A204.1 (cell line): ENCODE results near the gene DDRGK1.

ENCODE experiments used
- FAIRE-seq: peaks from 2 replicates; lab custom pipeline; 2012; peaks lifted over from hg19 to GRCh38; lab: Jason Lieb, UNC

Gene DDRGK1

GRCh38 chr20:3235666-3236324 lies 31.3 kb upstream of the DDRGK1 start:
- no peak for FAIRE-seq

DNA sequence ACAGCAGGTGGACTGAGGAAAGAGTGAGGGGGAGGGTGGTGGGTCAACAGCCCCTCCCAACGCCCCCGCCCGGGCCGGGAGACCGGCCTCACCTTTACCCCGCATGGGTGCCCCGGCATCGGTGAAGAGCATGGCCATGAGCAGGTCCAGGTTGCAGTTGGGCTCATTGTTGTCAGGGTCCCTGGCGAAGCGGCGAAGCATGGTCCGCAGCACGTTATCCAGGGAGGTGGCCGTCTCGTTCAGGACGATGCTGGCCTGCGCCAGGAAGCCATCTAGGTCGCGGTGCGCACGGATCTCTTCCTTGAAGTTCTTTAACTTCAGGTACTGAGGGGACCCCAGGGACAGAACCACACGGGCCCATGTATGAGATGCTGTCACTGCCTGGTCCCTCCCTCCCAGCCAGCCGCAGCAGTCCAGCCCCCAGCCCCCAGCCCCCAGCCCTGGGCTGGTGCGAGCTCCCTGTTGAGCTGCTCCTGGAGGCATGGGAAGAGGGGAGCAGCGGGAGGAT lies 29.6 kb upstream of the DDRGK1 start:
- no peak for FAIRE-seq

GRCh38 chr20:3233131-3233990 lies 28.9 kb upstream of the DDRGK1 start:
- no peak for FAIRE-seq

DNA sequence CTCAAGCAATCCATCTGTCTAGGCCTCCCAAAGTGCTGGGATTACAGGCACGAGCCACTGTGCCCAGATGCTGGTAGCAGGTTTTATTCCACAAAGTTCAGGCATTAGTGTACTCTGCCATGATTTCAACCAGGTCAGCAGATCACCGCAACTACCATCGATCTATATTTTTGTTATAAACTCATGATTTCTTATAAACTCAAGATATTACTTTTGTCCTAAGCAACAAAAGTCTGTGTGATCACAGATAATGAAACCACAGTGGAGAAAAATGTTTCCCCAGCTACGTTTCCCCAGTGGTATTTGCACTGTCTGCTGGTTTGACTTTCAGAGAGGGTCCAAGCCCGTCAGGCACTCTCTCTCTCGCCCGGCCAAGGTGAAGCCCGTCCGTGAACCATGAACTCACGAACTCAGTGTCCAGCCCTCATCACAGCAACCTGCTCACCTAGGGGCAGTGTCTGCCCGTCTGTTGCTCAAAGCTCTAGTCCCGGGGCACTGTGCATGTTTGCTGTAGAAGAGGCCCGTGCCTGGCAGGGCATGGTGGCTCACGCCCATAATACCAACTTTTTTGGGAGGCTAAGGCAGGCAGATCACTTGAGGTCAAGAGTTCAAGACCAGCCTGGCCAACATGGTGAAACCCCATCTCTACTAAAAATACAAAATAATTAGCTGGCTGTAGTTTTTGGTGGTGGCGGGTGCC lies 27.6 kb upstream of the DDRGK1 start:
- FAIRE-seq: no peak

- FAIRE-seq: no peak
These were observed 26.6 kb upstream of the DDRGK1 start for GRCh38 chr20:3231116-3231515.

- FAIRE-seq: no peak
These were observed 25.3 kb upstream of the DDRGK1 start for GRCh38 chr20:3229798-3230197.

GRCh38 chr20:3229158-3229557 lies 24.7 kb upstream of the DDRGK1 start:
- FAIRE-seq: no peak

- FAIRE-seq: no peak
These were observed 24.2 kb upstream of the DDRGK1 start for GRCh38 chr20:3228750-3229032.

- FAIRE-seq: no peak
These were observed 23.7 kb upstream of the DDRGK1 start for GRCh38 chr20:3227936-3228749.

DNA sequence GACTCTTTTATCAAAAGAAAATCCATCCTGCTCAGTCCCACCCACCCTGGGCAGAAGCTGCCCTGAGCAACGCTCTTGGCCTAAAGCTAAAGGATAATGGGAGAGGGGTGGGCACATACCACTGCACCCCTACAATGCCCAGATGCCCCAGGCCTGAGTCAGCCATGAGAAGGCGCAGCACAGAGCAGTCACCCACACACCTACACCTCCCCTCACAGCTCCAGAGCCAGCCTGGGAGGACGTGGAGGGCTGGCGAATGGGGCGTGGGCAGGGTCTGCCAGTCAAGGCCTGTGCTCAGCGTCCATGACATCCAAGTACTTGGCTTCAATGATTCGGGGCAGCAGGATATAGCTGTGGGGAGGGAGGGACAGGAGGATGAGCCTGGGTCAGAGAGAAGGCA lies 23.0 kb upstream of the DDRGK1 start:
- FAIRE-seq: no peak

DNA sequence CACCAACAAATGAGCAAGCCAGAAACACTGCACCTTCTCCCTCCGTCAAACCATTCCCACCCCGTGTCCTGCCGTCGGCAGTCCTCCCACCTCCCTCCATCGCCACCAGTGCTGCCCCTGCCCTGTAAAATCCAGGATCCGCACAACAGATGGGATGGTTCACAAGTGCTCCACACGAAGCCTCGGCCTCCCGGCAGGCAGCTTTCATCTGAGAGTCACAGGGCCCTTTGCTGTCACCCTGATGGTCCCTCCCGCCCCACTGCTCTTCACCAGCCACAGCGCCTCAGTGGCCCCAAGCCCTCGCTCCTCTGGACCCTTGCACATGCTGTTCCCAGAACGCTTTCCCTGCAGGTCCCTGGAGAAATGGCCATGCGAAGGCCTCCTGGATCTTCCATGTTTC lies 22.4 kb upstream of the DDRGK1 start:
- no peak for FAIRE-seq

GRCh38 chr20:3226093-3226492 lies 21.6 kb upstream of the DDRGK1 start:
- FAIRE-seq: no peak

DNA sequence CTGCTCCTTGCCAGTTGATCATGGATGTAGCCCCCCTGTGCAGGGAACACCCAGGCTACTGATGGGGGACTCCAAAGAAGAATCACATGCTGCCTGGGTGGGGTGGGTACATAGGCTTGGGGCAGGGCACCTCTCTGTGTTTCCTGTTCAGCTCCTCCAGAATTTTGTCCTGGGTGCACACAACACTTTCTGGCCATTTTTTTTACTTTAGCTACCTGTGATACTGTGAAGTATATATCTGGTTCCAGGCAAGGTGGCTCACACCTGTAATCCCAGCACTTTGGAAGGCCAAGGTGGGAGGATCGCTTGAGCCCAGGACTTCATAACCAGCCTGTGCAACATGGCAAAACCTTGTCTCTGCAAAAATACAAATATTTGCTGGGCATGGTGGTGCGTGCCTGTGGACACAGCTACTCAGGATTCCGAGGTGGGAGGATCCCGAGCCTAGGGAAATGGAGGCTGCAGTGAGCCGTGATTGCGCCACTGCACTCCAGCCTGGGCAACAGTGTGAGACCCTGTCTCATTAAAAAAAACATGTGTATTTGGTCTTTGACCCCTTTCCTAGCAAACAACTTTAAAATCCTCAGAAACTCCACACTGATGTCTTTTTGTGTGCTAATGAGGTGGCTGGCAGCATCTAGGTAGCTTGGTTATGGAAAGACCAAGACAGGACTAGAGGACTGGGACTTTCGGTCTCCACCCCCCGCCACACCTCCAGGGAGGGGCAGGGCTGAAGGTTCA lies 20.4 kb upstream of the DDRGK1 start:
- no peak for FAIRE-seq

DNA sequence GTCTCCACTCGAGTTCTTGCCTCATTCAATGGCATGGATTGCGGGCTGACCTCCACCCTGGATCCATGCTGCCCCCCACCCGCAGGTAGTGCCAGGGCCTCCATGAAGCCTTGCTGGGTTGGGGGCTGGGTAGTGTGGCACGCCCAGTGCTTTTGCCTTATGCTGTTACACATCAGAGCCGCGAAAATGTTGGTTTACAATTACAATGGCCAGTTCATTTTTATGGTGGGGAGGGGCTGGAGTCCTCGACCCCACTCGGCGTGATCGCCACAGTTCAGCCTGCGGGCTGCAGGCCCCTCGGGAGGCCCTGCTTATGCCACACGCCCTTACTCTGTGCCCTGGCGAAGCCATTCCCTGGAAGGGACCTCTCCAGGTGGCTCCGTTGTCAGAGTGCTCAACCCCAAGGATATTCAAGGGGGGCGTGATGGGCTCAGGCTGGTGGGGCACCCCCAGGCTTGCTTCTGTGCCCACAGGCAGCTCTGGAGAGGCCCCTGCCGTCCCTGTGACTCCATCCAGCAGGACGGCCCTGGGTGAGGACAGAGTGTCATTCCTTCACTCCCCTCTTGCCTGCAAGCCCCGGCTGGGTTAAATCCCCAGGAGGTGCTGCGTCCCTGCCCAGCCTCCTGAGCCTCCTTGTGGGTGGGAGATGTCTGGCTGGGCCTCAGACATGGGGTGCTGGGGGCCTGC lies 19.7 kb upstream of the DDRGK1 start:
- FAIRE-seq: no peak

DNA sequence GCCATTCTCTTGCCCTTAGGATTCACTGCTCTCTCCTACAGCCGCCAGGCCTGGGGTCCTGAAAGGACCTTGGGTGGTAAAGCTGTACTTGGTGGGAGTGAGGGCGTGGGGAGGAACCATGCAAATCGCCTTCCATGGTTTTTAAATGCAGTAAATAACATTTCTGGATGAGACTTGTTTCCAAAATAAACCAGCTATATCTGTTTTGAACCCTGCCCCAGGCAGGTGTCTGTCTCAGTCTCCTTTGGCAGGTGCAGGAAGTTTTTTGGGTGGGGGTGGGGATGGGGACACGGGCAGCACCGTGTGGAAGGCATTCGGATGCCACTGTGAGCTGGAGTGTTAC lies 19.1 kb upstream of the DDRGK1 start:
- no peak for FAIRE-seq

- FAIRE-seq: no peak
These were observed 18.4 kb upstream of the DDRGK1 start for GRCh38 chr20:3222635-3223600.

DNA sequence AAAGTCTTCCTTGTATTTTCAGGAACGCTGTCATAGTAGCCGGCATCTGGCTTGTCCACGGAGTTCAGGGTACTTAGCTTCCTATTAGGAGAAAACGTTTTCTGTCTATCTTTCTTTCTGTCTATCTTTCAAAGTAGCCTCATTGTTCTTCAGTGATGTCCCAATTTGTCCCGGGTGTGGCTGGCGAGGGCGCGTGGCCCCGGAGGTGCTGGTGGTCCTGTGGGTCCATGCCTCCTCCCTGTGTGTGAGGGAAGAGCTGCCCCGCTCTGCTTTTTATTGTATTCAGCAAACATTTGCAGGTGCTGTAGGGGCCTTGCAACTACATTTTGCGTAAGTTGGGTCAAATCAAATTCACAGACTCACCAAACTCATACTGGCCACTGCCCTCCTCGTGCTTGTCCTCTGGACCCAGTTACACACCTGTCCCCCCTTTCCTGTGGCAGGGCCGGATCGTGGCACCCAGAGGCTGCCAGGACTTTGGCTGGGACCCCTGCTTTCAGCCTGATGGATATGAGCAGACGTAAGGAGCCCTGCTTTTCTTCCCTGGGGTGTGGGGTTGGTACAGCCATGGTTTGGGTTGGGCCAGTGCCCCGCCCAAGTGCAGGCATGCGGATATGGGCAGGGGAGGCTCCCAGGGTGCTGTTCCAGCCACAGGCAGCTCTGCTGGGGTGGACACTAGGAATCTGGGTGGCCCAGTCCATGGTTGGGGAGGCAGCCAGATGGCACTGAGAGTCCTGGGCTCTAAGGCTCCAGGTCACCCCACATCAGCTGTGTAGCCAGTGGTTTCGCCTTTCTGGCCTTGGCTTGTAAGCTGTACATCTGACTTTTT lies 17.1 kb upstream of the DDRGK1 start:
- no peak for FAIRE-seq

GRCh38 chr20:3218307-3218988 lies 14.0 kb upstream of the DDRGK1 start:
- FAIRE-seq: no peak
